SK-N-SH treated with all-trans-retinoic acid at 6 μM for 48 hours (cell line): ENCODE results near the gene TUSC1.

Source experiments
- ATAC-seq: fragments of 200-7000 bp; cut with Tn5 transposase; 3 replicates; pipeline ENCODE4 v1.9.1; 2020; ENCODE audit warnings: mild to moderate bottlenecking, moderate library complexity
- ARNTL ChIP-seq: fragments of 450-650 bp; formaldehyde crosslinking; IDR thresholded peaks from 2 replicates; pipeline ENCODE4 v1.5.0; 2020; ENCODE audit warnings: low read depth, mild to moderate bottlenecking, moderate library complexity, borderline replicate concordance
- BACH2 ChIP-seq: fragments of 250-450 bp; sonication (Bioruptor Pico); IDR thresholded peaks from 2 replicates; pipeline ENCODE4 v1.9.0; 2021; ENCODE audit warnings: mild to moderate bottlenecking, borderline replicate concordance
- CSDC2 ChIP-seq: fragments of 250-450 bp; sonication (Bioruptor Pico); IDR thresholded peaks from 2 replicates; pipeline ENCODE4 v1.5.0; 2020; ENCODE audit warnings: mild to moderate bottlenecking, moderate library complexity
- CSRNP3 ChIP-seq: fragments of 250-450 bp; sonication (Bioruptor Pico); IDR thresholded peaks from 2 replicates; pipeline ENCODE4 v1.5.1; 2021; ENCODE audit warnings: mild to moderate bottlenecking, moderate library complexity
- GLIS3 ChIP-seq: fragments of 250-450 bp; sonication (Bioruptor Pico); IDR thresholded peaks from 2 replicates; pipeline ENCODE4 v1.5.0; 2020; ENCODE audit warnings: mild to moderate bottlenecking, moderate library complexity
- ISL1 ChIP-seq: fragments of 250-450 bp; sonication (Bioruptor Pico); IDR thresholded peaks from 2 replicates; pipeline ENCODE4 v2.1.2; 2022; ENCODE audit warnings: mild to moderate bottlenecking, moderate library complexity
- OSR1 ChIP-seq: fragments of 250-450 bp; sonication (Bioruptor Pico); IDR thresholded peaks from 2 replicates; pipeline ENCODE4 v1.8.0; 2022; ENCODE audit warnings: moderate library complexity, mild to moderate bottlenecking, inconsistent platforms
- POU6F1 ChIP-seq: fragments of 250-450 bp; sonication (Bioruptor Pico); IDR thresholded peaks from 2 replicates; pipeline ENCODE4 v1.8.0; 2021; ENCODE audit warnings: low read depth, mild to moderate bottlenecking, moderate library complexity, borderline replicate concordance
- PPARA ChIP-seq: fragments of 250-450 bp; sonication (Bioruptor Pico); IDR thresholded peaks from 2 replicates; pipeline ENCODE4 v1.5.0; 2020; ENCODE audit warnings: mild to moderate bottlenecking, borderline replicate concordance
- RARB ChIP-seq: fragments of 250-450 bp; sonication (Bioruptor Pico); IDR thresholded peaks from 2 replicates; pipeline ENCODE4 v1.8.0; 2021; ENCODE audit warnings: mild to moderate bottlenecking, moderate library complexity
- SNAI2 ChIP-seq: fragments of 250-450 bp; sonication (Bioruptor Pico); IDR thresholded peaks from 2 replicates; pipeline ENCODE4 v1.5.0; 2020; ENCODE audit warnings: mild to moderate bottlenecking, moderate library complexity
- TCF4 ChIP-seq: fragments of 250-450 bp; sonication (Bioruptor Pico); IDR thresholded peaks from 2 replicates; pipeline ENCODE4 v1.8.0; 2021; ENCODE audit warnings: mild to moderate bottlenecking, moderate library complexity, borderline replicate concordance
- TOX ChIP-seq: fragments of 250-450 bp; sonication (Bioruptor Pico); IDR thresholded peaks from 2 replicates; pipeline ENCODE4 v1.8.0; 2021; ENCODE audit warnings: mild to moderate bottlenecking, moderate library complexity, borderline replicate concordance
- ZFP3 ChIP-seq: fragments of 250-450 bp; sonication (Bioruptor Pico); IDR thresholded peaks from 2 replicates; pipeline ENCODE4 v1.5.0; 2020; ENCODE audit warnings: mild to moderate bottlenecking, moderate library complexity
- ZFP30 ChIP-seq: fragments of 450-650 bp; formaldehyde crosslinking; IDR thresholded peaks from 2 replicates; pipeline ENCODE4 v1.5.0; 2022; ENCODE audit warnings: mild to moderate bottlenecking, moderate library complexity
- ZNF565 ChIP-seq: fragments of 450-650 bp; formaldehyde crosslinking; conservative IDR thresholded peaks from 2 replicates; pipeline ENCODE4 v1.5.0; 2020; ENCODE audit warnings: low read depth, mild to moderate bottlenecking, moderate library complexity
- ZNF70 ChIP-seq: fragments of 450-650 bp; formaldehyde crosslinking; IDR thresholded peaks from 2 replicates; pipeline ENCODE4 v1.5.0; 2020; ENCODE audit warnings: mild to moderate bottlenecking, moderate library complexity
- ZNF8 ChIP-seq: fragments of 450-650 bp; formaldehyde crosslinking; IDR thresholded peaks from 2 replicates; pipeline ENCODE4 v1.5.0; 2020; ENCODE audit warnings: mild to moderate bottlenecking, moderate library complexity
- TF ChIP-seq, protein P1 (sequence below): fragments of 250-450 bp; sonication (Bioruptor Pico); IDR thresholded peaks from 2 replicates; pipeline ENCODE4 v1.8.0; 2020; ENCODE audit warnings: mild to moderate bottlenecking, moderate library complexity, borderline replicate concordance
- TF ChIP-seq, protein P2 (sequence below): fragments of 250-450 bp; sonication (Bioruptor Pico); IDR thresholded peaks from 2 replicates; pipeline ENCODE4 v1.5.1; 2020; ENCODE audit warnings: low read depth, mild to moderate bottlenecking, moderate library complexity

Gene TUSC1

DNA sequence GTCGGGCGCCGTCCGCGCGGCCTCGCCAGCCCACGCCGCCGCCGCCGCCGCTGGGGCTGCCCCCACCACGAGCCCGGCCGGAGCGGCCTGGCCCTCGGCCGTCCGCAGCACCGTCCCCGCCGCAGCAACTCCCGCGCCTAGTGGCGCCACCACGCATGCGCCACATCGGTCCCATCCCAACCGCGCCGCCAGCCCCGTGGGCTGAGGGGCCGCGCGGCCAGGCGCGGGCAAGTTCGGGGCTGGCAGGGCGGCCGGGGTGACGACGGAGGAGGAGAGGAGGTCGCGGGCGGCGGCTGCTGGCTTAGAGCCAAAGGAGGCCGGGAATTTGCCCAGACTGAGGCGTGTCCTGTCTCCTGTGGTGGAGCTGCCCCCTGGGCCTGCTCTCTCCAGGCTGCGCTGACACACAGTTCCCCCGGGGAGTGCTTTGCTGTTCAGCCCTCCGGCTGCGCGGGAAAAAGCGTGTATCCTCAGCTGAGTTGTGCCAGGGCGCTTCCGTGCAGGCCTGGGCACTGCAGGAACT lies at the start of gene TUSC1:
TSS of gene TUSC1 (minus strand) at position 298 of the 520 bp plus-strand sequence. CDS start at position 166, 132 bp downstream.
- peak; percentile 87 for ATAC-seq
- no peak for TF ChIP-seq ZFP3 (CRISPR knock-in tag)
- no peak for TF ChIP-seq ZFP30 (CRISPR knock-in tag)
- TF ChIP-seq SNAI2 (CRISPR knock-in tag), result no peak
- TF ChIP-seq ARNTL (CRISPR knock-in tag), result no peak
- TF ChIP-seq ISL1 (CRISPR knock-in tag), result no peak
- no peak for TF ChIP-seq GLIS3 (CRISPR knock-in tag)
- no peak for TF ChIP-seq ZNF70 (CRISPR knock-in tag)
- no peak for TF ChIP-seq ZNF8
- no peak for TF ChIP-seq PPARA
- TF ChIP-seq CSDC2 (CRISPR knock-in tag), result no peak
- TF ChIP-seq POU6F1 (CRISPR knock-in tag), result no peak
- no peak for TF ChIP-seq OSR1 (CRISPR knock-in tag)
- no peak for TF ChIP-seq TOX (CRISPR knock-in tag)
- TF ChIP-seq, protein P1, sequence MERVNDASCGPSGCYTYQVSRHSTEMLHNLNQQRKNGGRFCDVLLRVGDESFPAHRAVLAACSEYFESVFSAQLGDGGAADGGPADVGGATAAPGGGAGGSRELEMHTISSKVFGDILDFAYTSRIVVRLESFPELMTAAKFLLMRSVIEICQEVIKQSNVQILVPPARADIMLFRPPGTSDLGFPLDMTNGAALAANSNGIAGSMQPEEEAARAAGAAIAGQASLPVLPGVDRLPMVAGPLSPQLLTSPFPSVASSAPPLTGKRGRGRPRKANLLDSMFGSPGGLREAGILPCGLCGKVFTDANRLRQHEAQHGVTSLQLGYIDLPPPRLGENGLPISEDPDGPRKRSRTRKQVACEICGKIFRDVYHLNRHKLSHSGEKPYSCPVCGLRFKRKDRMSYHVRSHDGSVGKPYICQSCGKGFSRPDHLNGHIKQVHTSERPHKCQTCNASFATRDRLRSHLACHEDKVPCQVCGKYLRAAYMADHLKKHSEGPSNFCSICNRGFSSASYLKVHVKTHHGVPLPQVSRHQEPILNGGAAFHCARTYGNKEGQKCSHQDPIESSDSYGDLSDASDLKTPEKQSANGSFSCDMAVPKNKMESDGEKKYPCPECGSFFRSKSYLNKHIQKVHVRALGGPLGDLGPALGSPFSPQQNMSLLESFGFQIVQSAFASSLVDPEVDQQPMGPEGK (CRISPR knock-in tag), result no peak
- TF ChIP-seq BACH2 (CRISPR knock-in tag), result no peak
- TF ChIP-seq TCF4 (CRISPR knock-in tag), result no peak
- TF ChIP-seq, protein P2, sequence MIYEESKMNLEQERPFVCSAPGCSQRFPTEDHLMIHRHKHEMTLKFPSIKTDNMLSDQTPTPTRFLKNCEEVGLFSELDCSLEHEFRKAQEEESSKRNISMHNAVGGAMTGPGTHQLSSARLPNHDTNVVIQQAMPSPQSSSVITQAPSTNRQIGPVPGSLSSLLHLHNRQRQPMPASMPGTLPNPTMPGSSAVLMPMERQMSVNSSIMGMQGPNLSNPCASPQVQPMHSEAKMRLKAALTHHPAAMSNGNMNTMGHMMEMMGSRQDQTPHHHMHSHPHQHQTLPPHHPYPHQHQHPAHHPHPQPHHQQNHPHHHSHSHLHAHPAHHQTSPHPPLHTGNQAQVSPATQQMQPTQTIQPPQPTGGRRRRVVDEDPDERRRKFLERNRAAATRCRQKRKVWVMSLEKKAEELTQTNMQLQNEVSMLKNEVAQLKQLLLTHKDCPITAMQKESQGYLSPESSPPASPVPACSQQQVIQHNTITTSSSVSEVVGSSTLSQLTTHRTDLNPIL (CRISPR knock-in tag), result no peak
- no peak for TF ChIP-seq ZNF565 (CRISPR knock-in tag)
- TF ChIP-seq CSRNP3, result no peak
- TF ChIP-seq RARB, result no peak

- ATAC-seq, result no peak
- TF ChIP-seq ISL1 (CRISPR knock-in tag), result no peak
- TF ChIP-seq CSDC2 (CRISPR knock-in tag), result no peak
- no peak for TF ChIP-seq SNAI2 (CRISPR knock-in tag)
- no peak for TF ChIP-seq ZNF8
- TF ChIP-seq, protein P1 (CRISPR knock-in tag), result no peak
- TF ChIP-seq, all 23 proteins: peak for 0
Measured at GRCh38 chr9:25726871-25727410, 48.7 kb upstream of the TUSC1 start.

DNA sequence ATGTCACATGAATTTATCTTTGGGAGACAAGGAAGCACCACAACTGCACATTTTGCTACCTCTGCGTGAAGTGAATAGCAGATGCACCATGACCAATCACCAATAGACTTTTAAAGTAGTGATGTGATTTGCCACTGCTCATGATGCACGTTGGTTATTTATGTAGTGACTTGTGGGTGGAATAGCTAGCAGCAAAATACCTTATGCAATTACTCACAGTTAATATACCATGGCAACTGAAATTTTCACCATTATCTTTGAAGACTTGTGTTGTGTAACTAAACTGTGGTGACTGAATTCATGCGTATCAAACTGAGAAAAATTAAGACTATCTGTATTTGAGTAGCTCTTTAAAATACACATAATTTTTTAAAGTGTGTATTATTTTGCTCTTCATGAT lies 46.2 kb upstream of the TUSC1 start:
- TF ChIP-seq PPARA (no peak), BACH2 (CRISPR knock-in tag) (no peak), ZNF8 (no peak), CSDC2 (CRISPR knock-in tag) (no peak)
- TF ChIP-seq, protein P1 (CRISPR knock-in tag), result no peak
- ATAC-seq, result no peak
